Suppressor macrophage treated with lipopolysaccharide for 4 hours (primary cell): ENCODE measurements around the gene MADCAM1.
"Not testable (repeated sequence)": the region's sequence is repeated elsewhere in the genome, so short reads cannot be mapped to it uniquely, and the experiment has no call there.

Source experiments
- DNase-seq: peaks from one replicate; pipeline ENCODE4 v3.0.0-alpha.2; 2020

The MADCAM1 gene

GRCh38 chr19:467554-467953, 28.7 kb upstream of the MADCAM1 start:
- DNase-seq: no peak

- DNase-seq: no peak
Observed at GRCh38 chr19:468587-469256, 27.6 kb upstream of the MADCAM1 start.

GRCh38 chr19:469833-470232, 26.5 kb upstream of the MADCAM1 start:
- no peak for DNase-seq

- DNase-seq: no peak
Observed at GRCh38 chr19:470701-471100, 25.6 kb upstream of the MADCAM1 start.

- DNase-seq: no peak
Observed at GRCh38 chr19:472005-472858, 24.1 kb upstream of the MADCAM1 start.

- no peak for DNase-seq
Observed at GRCh38 chr19:474126-475078, 21.9 kb upstream of the MADCAM1 start.

GRCh38 chr19:475360-475759, 20.9 kb upstream of the MADCAM1 start:
- no peak for DNase-seq

GRCh38 chr19:478236-478903, 17.9 kb upstream of the MADCAM1 start:
- no peak for DNase-seq

GRCh38 chr19:478976-479375, 17.3 kb upstream of the MADCAM1 start:
- DNase-seq: no peak

GRCh38 chr19:480016-480855, 16.1 kb upstream of the MADCAM1 start:
- DNase-seq: peak; percentile 23

- DNase-seq: not testable (repeated sequence)
Observed at GRCh38 chr19:481100-481499, 15.2 kb upstream of the MADCAM1 start.

GRCh38 chr19:482186-483041, 13.9 kb upstream of the MADCAM1 start:
- DNase-seq: no peak

GRCh38 chr19:483332-484072, 12.8 kb upstream of the MADCAM1 start:
- DNase-seq: no peak

- no peak for DNase-seq
Observed at GRCh38 chr19:484494-484893, 11.8 kb upstream of the MADCAM1 start.

GRCh38 chr19:485077-485476, 11.2 kb upstream of the MADCAM1 start:
- no peak for DNase-seq

GRCh38 chr19:485583-486236, 10.6 kb upstream of the MADCAM1 start:
- DNase-seq: no peak

GRCh38 chr19:488505-489417, 7.5 kb upstream of the MADCAM1 start:
- DNase-seq: peak; percentile 89
